Measurements from ENCODE around the gene OAS2. TPM values are rescaled to one million over a fixed set of nuclear protein-coding genes. Genes with fewer than 3 reads are reported as not detected.

Gene OAS2
- total and polyA plus RNA-seq, 2 of the 8 experiments (the other 6 are each of a cell fraction or from before 2014, with no cell fraction given) = 0.06 TPM; not detected in 1

DNA sequence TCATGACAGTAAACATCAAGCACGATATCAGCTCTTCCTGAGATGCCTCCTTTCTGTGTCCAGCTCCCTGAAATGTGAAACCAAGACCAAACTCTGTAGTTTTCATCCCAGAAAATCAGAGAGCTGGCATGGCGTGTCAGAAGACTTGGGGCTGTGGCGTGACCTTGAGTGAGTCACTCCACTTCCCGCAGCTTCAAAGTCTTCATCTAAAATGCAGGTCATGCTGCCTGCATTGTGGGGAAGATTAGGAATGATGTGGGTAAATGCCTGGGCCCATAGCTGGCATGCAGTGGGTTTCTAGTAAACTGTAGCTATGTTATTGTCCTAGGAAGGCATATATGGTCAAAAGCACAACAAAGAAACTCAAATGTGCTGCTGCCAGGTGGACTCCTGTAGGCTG lies 28.8 kb downstream of the OAS2 start:
- DNase-seq (ENCODE audit: low read depth in 1 of 2, low spot score in 2 of 2) (no peak), FAIRE-seq (no peak)
- no peak overlapping the region for H4K8ac ChIP-seq (ENCODE audit: extremely low read depth, insufficient read depth, low read length)
- H2AFZ ChIP-seq (ENCODE audit: low read length) = no peak overlapping the region
- no peak overlapping the region for H2BK120ac ChIP-seq (replicated peaks; ENCODE audit: low read depth, low read length)
- no peak overlapping the region for H2BK15ac ChIP-seq (ENCODE audit: low read length)
- H3K4ac ChIP-seq (replicated peaks; ENCODE audit: insufficient read length, low read depth, low read length) = no peak overlapping the region
- H3K27ac ChIP-seq (ENCODE audit: low read depth, low read length) = no peak overlapping the region
- H3K4me2 ChIP-seq (ENCODE audit: insufficient read depth in 1 of 2, low read depth in 2 of 2, low read length in 2 of 2) = no peak overlapping the region
- H3K23me2 ChIP-seq (ENCODE audit: low read depth, low read length) = no peaks in the 10 kb centered on the region
- no peaks in the 10 kb centered on the region for H3K36me3 ChIP-seq (ENCODE audit: control insufficient read depth in 2 of 4, insufficient read depth in 4 of 4, low read length in 3 of 4)
- no peak overlapping the region for H3K9ac ChIP-seq (replicated peaks in 1 of 4; ENCODE audit: extremely low read depth in 1 of 4, low read depth in 3 of 4, low read length in 3 of 4)
- no peaks in the 10 kb centered on the region for H4K20me1 ChIP-seq (replicated peaks in 1 of 2; ENCODE audit: control insufficient read depth in 1 of 2, insufficient read depth in 2 of 2, low read length in 2 of 2)
- no peak overlapping the region for H3K56ac ChIP-seq (replicated peaks; ENCODE audit: insufficient read length, low read depth, low read length)
- H2BK20ac ChIP-seq (ENCODE audit: low read length) = no peak overlapping the region
- H2AK5ac ChIP-seq (ENCODE audit: low read depth, low read length) = no peak overlapping the region
- ChIA-PET CTCF (ENCODE audit: partially characterized antibody) (interaction anchor here (0.6 to 13.9 kb wide), 15 partner anchors 13 to 147 kb away, joined by 3 to 202 read pairs (median 6); partner anchors contain the start of gene RASAL1), POLR2A (ENCODE audit: partially characterized antibody) (interaction anchor here (0.8 kb wide), 1 partner anchor 9 kb away, joined by 3 read pairs; no protein-coding TSS in a partner anchor)
- no peak overlapping the region for H3K18ac ChIP-seq (ENCODE audit: extremely low read depth, low read length)
- no peak overlapping the region for H3K23ac ChIP-seq (ENCODE audit: insufficient read length)
- no peak overlapping the region for H3K4me3 ChIP-seq (ENCODE audit: extremely low read depth in 1 of 4, insufficient read depth in 2 of 4, low read depth in 3 of 4, low read length in 4 of 4)
- peaks cover 8 to 11% of the 10 kb centered on the region in 2 experiments; a peak in 3 of 4 replicates for H3K9me3 ChIP-seq (ENCODE audit: insufficient read depth in 2 of 2, low read depth in 1 of 2, low read length in 1 of 2)
- H3K4me1 ChIP-seq (replicated peaks in 1 of 4; ENCODE audit: control insufficient read depth in 3 of 4, insufficient read depth in 4 of 4, low read length in 3 of 4) = no peaks in the 10 kb centered on the region
- H3K14ac ChIP-seq (ENCODE audit: insufficient read length) = no peak overlapping the region
- H4K91ac ChIP-seq (replicated peaks; ENCODE audit: insufficient read length, low read length) = no peak overlapping the region
- H2BK5ac ChIP-seq (ENCODE audit: low read depth, low read length) = no peak overlapping the region
- no peak overlapping the region for H4K5ac ChIP-seq (ENCODE audit: insufficient read length, low read depth, low read length)
- peaks cover 0 to 7% (median 0%) of the 10 kb centered on the region in 4 experiments; a peak in 1 of 7 replicates for H3K27me3 ChIP-seq (replicated peaks in 1 of 4; ENCODE audit: control insufficient read depth in 3 of 4, extremely low read depth in 1 of 4, insufficient read depth in 3 of 4, low read length in 3 of 4)
- H2BK12ac ChIP-seq (ENCODE audit: low read depth, low read length) = no peak overlapping the region
- 87% methylated on average over 4 of the region's 4 CpGs; no CpG with 5 or more reads in 1 of the 2 experiments for WGBS, 2 experiments (ENCODE audit: extremely low coverage in 1 of 2, insufficient coverage in 1 of 2, insufficient read length in 1 of 2, insufficient replicate concordance in 2 of 2, low coverage in 1 of 2, low lambda C conversion rate in 2 of 2, missing lambda C conversion rate in 1 of 2)
- H3K79me1 ChIP-seq (ENCODE audit: low read depth, low read length) = no peaks in the 10 kb centered on the region
- H3K79me2 ChIP-seq (ENCODE audit: control insufficient read depth in 1 of 2, insufficient read depth in 2 of 2, low read length in 2 of 2) = no peaks in the 10 kb centered on the region
- no peak for TF ChIP-seq SP1 (IDR thresholded peaks at IDR 0.05; ENCODE audit: low read depth, low read length)
- TF ChIP-seq EP300 (IDR thresholded peaks at IDR 0.05; ENCODE audit: borderline replicate concordance in 1 of 2, low read depth in 2 of 2, low read length in 2 of 2) = no peak
- TF ChIP-seq ZNF274 (IDR thresholded peaks at IDR 0.05; ENCODE audit: borderline replicate concordance, extremely low read depth, low read length) = no peak
- no peak for TF ChIP-seq TAF1 (IDR thresholded peaks at IDR 0.05; ENCODE audit: low read depth, low read length)
- TF ChIP-seq EGR1 (IDR thresholded peaks at IDR 0.05; ENCODE audit: borderline replicate concordance, low read depth, low read length) = no peak
- no peak for TF ChIP-seq TAF7 (optimal IDR thresholded peaks at IDR 0.05; ENCODE audit: borderline replicate concordance, low read depth, low read length)
- no peak for TF ChIP-seq HDAC6 (IDR thresholded peaks at IDR 0.05; ENCODE audit: low read depth, low read length)
- no peak for TF ChIP-seq BCL11A (IDR thresholded peaks at IDR 0.05; ENCODE audit: low read depth in 2 of 2, low read length in 2 of 2)
- no peak for TF ChIP-seq BACH1 (IDR thresholded peaks at IDR 0.05; ENCODE audit: low read length)
- no peak for TF ChIP-seq SIN3A (conservative IDR thresholded peaks at IDR 0.05 in 1 of 2, IDR thresholded peaks at IDR 0.05 in 1 of 2; ENCODE audit: low read depth in 1 of 2, low read length in 2 of 2)
- no peak for TF ChIP-seq RNF2 (IDR thresholded peaks at IDR 0.05; ENCODE audit: borderline replicate concordance, low read depth, low read length, missing control alignments, poor library complexity, severe bottlenecking)
- TF ChIP-seq, protein P1, sequence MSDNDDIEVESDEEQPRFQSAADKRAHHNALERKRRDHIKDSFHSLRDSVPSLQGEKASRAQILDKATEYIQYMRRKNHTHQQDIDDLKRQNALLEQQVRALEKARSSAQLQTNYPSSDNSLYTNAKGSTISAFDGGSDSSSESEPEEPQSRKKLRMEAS (IDR thresholded peaks at IDR 0.05) = no peak
- no peak for TF ChIP-seq KDM1A (IDR thresholded peaks at IDR 0.05; ENCODE audit: borderline replicate concordance, low read length)
